Mucosa of descending colon (tissue), 3 donors: ENCODE measurements around the gene CD300LF. TPM values are rescaled to one million over a fixed set of nuclear protein-coding genes. Genes with fewer than 3 reads are reported as not detected.

Experiments used
- ATAC-seq: fragments of 200-7000 bp; cut with Tn5 transposase; one replicate; pipeline ENCODE4 v1.9.1; 2020; ENCODE audit warnings: mild to moderate bottlenecking, moderate library complexity
- DNase-seq, 3 donors: peaks; one replicate each; pipeline ENCODE4 v3.0.0-alpha.2; 2020
- H3K36me3 ChIP-seq: fragments of 200-600 bp; one replicate; pipeline ENCODE4 v1.8.0; 2021; ENCODE audit warnings: low read depth, mild to moderate bottlenecking
- H3K4me1 ChIP-seq: fragments of 200-600 bp; one replicate; pipeline ENCODE4 v1.8.0; 2021; ENCODE audit warnings: low read depth, mild to moderate bottlenecking
- H3K4me3 ChIP-seq: fragments of 200-600 bp; one replicate; pipeline ENCODE4 v1.8.0; 2021; ENCODE audit warnings: mild to moderate bottlenecking
- H3K9me3 ChIP-seq: fragments of 200-600 bp; one replicate; pipeline ENCODE4 v1.8.0; 2021; ENCODE audit warnings: mild to moderate bottlenecking
- CTCF ChIP-seq: fragments of 200-600 bp; IDR thresholded peaks from one replicate; pipeline ENCODE4 v1.8.0; 2022; ENCODE audit warnings: antibody characterized with exemption, mild to moderate bottlenecking
- intact Hi-C, 2 donors: fragments of 100-400 bp; cut with DNase I in 1 of 2; cut with micrococcal nuclease in 1 of 2; formaldehyde crosslinking; loops; one replicate each; pipeline versions ENCODE4 v1.11.0 to v1.11.1; 2022; cut with DNase I, micrococcal nuclease
- total RNA-seq, 3 donors: library from RNA; stranded (reverse); fragmentation: NEBNext Ultra II Directional in 2 of 3; extraction: Animal tissue kit (Norgen Biotek cat#: 25700) in 2 of 3; gene quantifications; one replicate each; pipeline versions ENCODE4 v1.2.1 to v1.2.4, GENCODE V29; 2021 to 2023
- donor health status: DM: no; HTN: no; CAD: no; lungs with moderate emphysema.
- donor health status: DM: no; HTN: no; CAD: no.
- donor health status: DM: no; HTN: yes; CAD: no.

CD300LF gene
- total RNA-seq, 3 donors from 2014 or later, result 2.0 TPM

- no peak for TF ChIP-seq CTCF
- no peaks in the 10 kb centered on the region for H3K36me3 ChIP-seq
- H3K4me1 ChIP-seq, result no peaks in the 10 kb centered on the region
- DNase-seq, result no peak
- H3K9me3 ChIP-seq, result no peaks in the 10 kb centered on the region
- ATAC-seq, result no peak
- intact Hi-C loops, result no loop called here
- no peak overlapping the region for H3K4me3 ChIP-seq
These were observed 7.8 kb upstream of the CD300LF start for GRCh38 chr17:74720506-74720905.

- ATAC-seq, result peak; percentile 80
- intact Hi-C loops, result no loop called here
- no peak overlapping the region for H3K4me3 ChIP-seq
- no peaks in the 10 kb centered on the region for H3K36me3 ChIP-seq
- TF ChIP-seq CTCF, result no peak
- H3K9me3 ChIP-seq, result no peaks in the 10 kb centered on the region
- DNase-seq, result no peak
- H3K4me1 ChIP-seq, result no peaks in the 10 kb centered on the region
These were observed 2.4 kb upstream of the CD300LF start for GRCh38 chr17:74715144-74715543.

GRCh38 chr17:74713171-74713755 lies 540 bp upstream of the CD300LF start:
- TF ChIP-seq CTCF, result no peak
- Histone ChIP-seq H3K4me1 (no peaks in the 10 kb centered on the region), H3K36me3 (no peaks in the 10 kb centered on the region), H3K9me3 (no peaks in the 10 kb centered on the region), H3K4me3 (no peak overlapping the region)
- ATAC-seq, result no peak
- no peak for DNase-seq
- intact Hi-C loops, result no loop called here

GRCh38 chr17:74712301-74712700 lies 422 bp downstream of the CD300LF start:
- intact Hi-C loops, result no loop called here
- TF ChIP-seq CTCF, result no peak
- Histone ChIP-seq H3K9me3 (no peaks in the 10 kb centered on the region), H3K4me3 (no peak overlapping the region), H3K4me1 (no peaks in the 10 kb centered on the region), H3K36me3 (no peaks in the 10 kb centered on the region)
- no peak for DNase-seq
- no peak for ATAC-seq

- no peak overlapping the region for H3K4me3 ChIP-seq
- no peaks in the 10 kb centered on the region for H3K4me1 ChIP-seq
- ATAC-seq (no peak), DNase-seq (no peak)
- intact Hi-C loops, result no loop called here
- no peaks in the 10 kb centered on the region for H3K9me3 ChIP-seq
- H3K36me3 ChIP-seq, result no peaks in the 10 kb centered on the region
- no peak for TF ChIP-seq CTCF
These were observed 1.5 kb downstream of the CD300LF start for GRCh38 chr17:74711058-74711824.
